PC-9 (cell line): ENCODE measurements around the gene SEC14L1.

Source experiments
- EZH2 ChIP-seq: fragments of 200-600 bp; sonication (generic); IDR thresholded peaks from 2 replicates; pipeline ENCODE4 v1.8.0; 2017; ENCODE audit warnings: antibody characterized with exemption, low read depth
- TF ChIP-seq, protein P1 (sequence below): fragments of 200-600 bp; sonication (generic); conservative IDR thresholded peaks from 2 replicates; pipeline ENCODE4 v1.6.1; 2017; ENCODE audit warnings: mixed run types, antibody characterized with exemption, mild to moderate bottlenecking, moderate library complexity

GRCh38 chr17:77142689-77143088 is 1.9 kb downstream of the SEC14L1 start:
- TF ChIP-seq, protein P1, sequence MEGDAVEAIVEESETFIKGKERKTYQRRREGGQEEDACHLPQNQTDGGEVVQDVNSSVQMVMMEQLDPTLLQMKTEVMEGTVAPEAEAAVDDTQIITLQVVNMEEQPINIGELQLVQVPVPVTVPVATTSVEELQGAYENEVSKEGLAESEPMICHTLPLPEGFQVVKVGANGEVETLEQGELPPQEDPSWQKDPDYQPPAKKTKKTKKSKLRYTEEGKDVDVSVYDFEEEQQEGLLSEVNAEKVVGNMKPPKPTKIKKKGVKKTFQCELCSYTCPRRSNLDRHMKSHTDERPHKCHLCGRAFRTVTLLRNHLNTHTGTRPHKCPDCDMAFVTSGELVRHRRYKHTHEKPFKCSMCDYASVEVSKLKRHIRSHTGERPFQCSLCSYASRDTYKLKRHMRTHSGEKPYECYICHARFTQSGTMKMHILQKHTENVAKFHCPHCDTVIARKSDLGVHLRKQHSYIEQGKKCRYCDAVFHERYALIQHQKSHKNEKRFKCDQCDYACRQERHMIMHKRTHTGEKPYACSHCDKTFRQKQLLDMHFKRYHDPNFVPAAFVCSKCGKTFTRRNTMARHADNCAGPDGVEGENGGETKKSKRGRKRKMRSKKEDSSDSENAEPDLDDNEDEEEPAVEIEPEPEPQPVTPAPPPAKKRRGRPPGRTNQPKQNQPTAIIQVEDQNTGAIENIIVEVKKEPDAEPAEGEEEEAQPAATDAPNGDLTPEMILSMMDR = no peak
- TF ChIP-seq EZH2 = no peak
